ENCODE data around the gene NSUN3. TPM values are rescaled to one million over a fixed set of nuclear protein-coding genes. Genes with fewer than 3 reads are reported as not detected.

NSUN3 gene
- total and polyA plus RNA-seq, 9 donors = 5.8 to 10.1 (median 6.8) TPM

DNA sequence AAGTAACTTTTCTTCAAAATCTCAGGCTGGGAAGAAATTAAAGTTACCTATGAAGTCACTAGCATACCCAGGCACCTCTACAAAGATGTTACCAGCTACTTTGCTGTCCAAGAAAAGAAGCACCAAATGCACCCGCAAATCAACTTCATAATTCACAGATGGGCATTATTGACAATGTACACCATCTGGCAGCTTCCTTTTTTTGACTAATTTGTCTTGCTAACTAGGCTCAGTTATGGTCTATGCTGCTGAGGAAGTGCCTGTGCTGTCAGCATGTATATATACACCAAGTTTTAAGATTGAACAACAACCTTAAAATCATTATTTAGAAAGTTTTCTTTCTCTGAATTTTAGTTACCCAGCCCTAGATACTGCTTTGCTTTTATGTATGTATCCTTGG lies 93.8 kb downstream of the NSUN3 start:
- WGBS (ENCODE audit: insufficient coverage) = no CpG with 5 or more reads among the region's 1 CpG
- no peaks in the 10 kb centered on the region for H3K36me3 ChIP-seq (ENCODE audit: control insufficient read depth, insufficient read depth, low read length)

DNA sequence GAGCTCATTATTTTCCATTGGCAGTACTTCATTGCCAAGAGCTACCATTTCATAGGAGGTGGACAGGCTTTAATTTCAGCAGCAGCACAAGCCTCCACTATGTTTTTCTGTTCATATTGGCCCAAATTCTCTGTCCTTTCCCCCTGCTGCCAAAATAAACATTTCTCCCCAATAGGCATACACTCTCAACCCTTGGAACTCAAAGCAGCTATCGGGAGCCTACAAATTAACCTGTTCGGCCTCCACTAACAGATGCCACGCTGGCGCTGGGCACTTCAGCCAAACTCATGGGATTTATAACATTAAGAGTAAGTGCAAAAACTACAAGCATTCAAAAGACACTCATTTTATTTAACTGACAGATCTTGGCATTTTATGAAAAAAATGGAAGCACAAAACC lies 95.7 kb downstream of the NSUN3 start:
- Histone ChIP-seq H3K27ac (ENCODE audit: low read length) (no peak overlapping the region), H3K9me3 (replicated peaks; ENCODE audit: control insufficient read depth, low read depth, low read length) (no peaks in the 10 kb centered on the region), H3K4me1 (ENCODE audit: control insufficient read depth, insufficient read depth, low read length) (no peaks in the 10 kb centered on the region), H3K27me3 (ENCODE audit: control insufficient read depth, insufficient read depth, low read length) (no peaks in the 10 kb centered on the region), H3K4me3 (ENCODE audit: low read length) (no peak overlapping the region), H3K36me3 (ENCODE audit: control insufficient read depth, insufficient read depth, low read length) (no peaks in the 10 kb centered on the region)
- no peak for DNase-seq
- WGBS (ENCODE audit: insufficient coverage) = 88% methylated on average over 4 of the region's 4 CpGs

More for the DNA sequence above, 93.8 kb downstream of the NSUN3 start:
- H3K4me3 ChIP-seq (ENCODE audit: low read length) = no peak overlapping the region
- H3K9me3 ChIP-seq (replicated peaks; ENCODE audit: control insufficient read depth, low read depth, low read length) = no peaks in the 10 kb centered on the region
- H3K4me1 ChIP-seq (ENCODE audit: control insufficient read depth, insufficient read depth, low read length) = no peaks in the 10 kb centered on the region
- no peak overlapping the region for H3K27ac ChIP-seq (ENCODE audit: low read length)
- no peak for DNase-seq
- H3K27me3 ChIP-seq (ENCODE audit: control insufficient read depth, insufficient read depth, low read length) = no peaks in the 10 kb centered on the region

DNA sequence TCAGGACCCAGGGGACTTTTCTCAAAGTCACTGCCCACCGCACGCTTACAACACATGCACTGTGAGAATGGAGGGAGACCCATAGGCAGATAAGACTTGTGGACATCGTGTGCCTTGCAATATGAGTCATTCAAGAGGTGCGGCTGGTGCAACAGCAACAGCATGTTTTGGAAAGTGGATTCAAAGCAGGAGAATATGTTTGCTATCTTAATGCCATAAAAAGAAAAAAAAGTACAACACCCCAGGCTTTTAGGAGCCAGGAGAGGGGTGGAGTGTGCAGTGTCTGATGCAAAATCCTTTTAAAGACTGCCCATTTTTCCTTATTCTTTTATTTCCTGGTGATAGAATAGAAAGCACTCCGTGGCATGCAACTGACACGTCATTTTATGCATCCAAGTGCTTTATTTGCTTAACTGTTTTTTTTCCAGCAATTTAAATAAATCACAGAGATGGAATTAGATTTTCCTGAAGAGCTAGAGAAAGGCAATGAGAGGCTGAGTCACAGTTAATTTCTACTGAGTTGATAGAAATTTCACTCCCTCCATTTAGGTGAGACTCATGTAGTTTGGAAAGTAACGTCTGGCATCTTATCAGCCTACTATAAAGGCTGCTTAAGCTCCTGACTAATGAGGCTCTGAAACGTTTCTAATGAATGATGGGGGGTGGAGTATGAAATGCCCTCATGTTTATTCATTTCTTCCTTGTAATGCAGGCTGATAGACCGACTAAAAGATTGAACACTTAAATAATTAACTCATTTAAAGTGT lies 96.4 kb downstream of the NSUN3 start:
- Histone ChIP-seq H3K4me3 (ENCODE audit: low read length) (no peak overlapping the region), H3K9me3 (replicated peaks; ENCODE audit: control insufficient read depth, low read depth, low read length) (no peaks in the 10 kb centered on the region), H3K27me3 (ENCODE audit: control insufficient read depth, insufficient read depth, low read length) (no peaks in the 10 kb centered on the region), H3K27ac (ENCODE audit: low read length) (no peak overlapping the region), H3K4me1 (ENCODE audit: control insufficient read depth, insufficient read depth, low read length) (no peaks in the 10 kb centered on the region), H3K36me3 (ENCODE audit: control insufficient read depth, insufficient read depth, low read length) (no peaks in the 10 kb centered on the region)
- no peak for DNase-seq
- WGBS (ENCODE audit: insufficient coverage) = 93% methylated on average over 2 of the region's 9 CpGs

- no peaks in the 10 kb centered on the region for H3K4me1 ChIP-seq (ENCODE audit: control insufficient read depth, insufficient read depth, low read length)
- DNase-seq = no peak
- no peaks in the 10 kb centered on the region for H3K27me3 ChIP-seq (ENCODE audit: control insufficient read depth, insufficient read depth, low read length)
- no peaks in the 10 kb centered on the region for H3K36me3 ChIP-seq (ENCODE audit: control insufficient read depth, insufficient read depth, low read length)
- no peaks in the 10 kb centered on the region for H3K9me3 ChIP-seq (replicated peaks; ENCODE audit: control insufficient read depth, low read depth, low read length)
- no peak overlapping the region for H3K27ac ChIP-seq (ENCODE audit: low read length)
- H3K4me3 ChIP-seq (ENCODE audit: low read length) = no peak overlapping the region
- WGBS (ENCODE audit: insufficient coverage) = 84% methylated on average over 3 of the region's 3 CpGs
Measured at GRCh38 chr3:94162700-94163099, 99.8 kb downstream of the NSUN3 start.

- WGBS (ENCODE audit: insufficient coverage) = no CpG with 5 or more reads among the region's 2 CpGs
Measured at GRCh38 chr3:94167346-94167745, 104.5 kb downstream of the NSUN3 start.

GRCh38 chr3:94167796-94168195 lies 104.9 kb downstream of the NSUN3 start:
- Histone ChIP-seq H3K4me1 (ENCODE audit: control insufficient read depth, insufficient read depth, low read length) (no peaks in the 10 kb centered on the region), H3K36me3 (ENCODE audit: control insufficient read depth, insufficient read depth, low read length) (no peaks in the 10 kb centered on the region), H3K4me3 (ENCODE audit: low read length) (no peak overlapping the region), H3K9me3 (replicated peaks; ENCODE audit: control insufficient read depth, low read depth, low read length) (no peaks in the 10 kb centered on the region), H3K27ac (ENCODE audit: low read length) (no peak overlapping the region), H3K27me3 (ENCODE audit: control insufficient read depth, insufficient read depth, low read length) (no peaks in the 10 kb centered on the region)
- WGBS (ENCODE audit: insufficient coverage) = 77% methylated on average over 3 of the region's 6 CpGs
- no peak for DNase-seq

More at GRCh38 chr3:94167346-94167745, 104.5 kb downstream of the NSUN3 start:
- Histone ChIP-seq H3K4me1 (ENCODE audit: control insufficient read depth, insufficient read depth, low read length) (no peaks in the 10 kb centered on the region), H3K4me3 (ENCODE audit: low read length) (no peak overlapping the region), H3K27me3 (ENCODE audit: control insufficient read depth, insufficient read depth, low read length) (no peaks in the 10 kb centered on the region), H3K9me3 (replicated peaks; ENCODE audit: control insufficient read depth, low read depth, low read length) (no peaks in the 10 kb centered on the region), H3K27ac (ENCODE audit: low read length) (no peak overlapping the region), H3K36me3 (ENCODE audit: control insufficient read depth, insufficient read depth, low read length) (no peaks in the 10 kb centered on the region)
- no peak for DNase-seq

- H3K4me1 ChIP-seq (ENCODE audit: control insufficient read depth, insufficient read depth, low read length) = no peaks in the 10 kb centered on the region
- H3K27me3 ChIP-seq (ENCODE audit: control insufficient read depth, insufficient read depth, low read length) = no peaks in the 10 kb centered on the region
- H3K27ac ChIP-seq (ENCODE audit: low read length) = no peak overlapping the region
- no peak overlapping the region for H3K4me3 ChIP-seq (ENCODE audit: low read length)
- no peaks in the 10 kb centered on the region for H3K9me3 ChIP-seq (replicated peaks; ENCODE audit: control insufficient read depth, low read depth, low read length)
- H3K36me3 ChIP-seq (ENCODE audit: control insufficient read depth, insufficient read depth, low read length) = no peaks in the 10 kb centered on the region
- no peak for DNase-seq
Measured at GRCh38 chr3:94171954-94172353, 109.1 kb downstream of the NSUN3 start.

DNA sequence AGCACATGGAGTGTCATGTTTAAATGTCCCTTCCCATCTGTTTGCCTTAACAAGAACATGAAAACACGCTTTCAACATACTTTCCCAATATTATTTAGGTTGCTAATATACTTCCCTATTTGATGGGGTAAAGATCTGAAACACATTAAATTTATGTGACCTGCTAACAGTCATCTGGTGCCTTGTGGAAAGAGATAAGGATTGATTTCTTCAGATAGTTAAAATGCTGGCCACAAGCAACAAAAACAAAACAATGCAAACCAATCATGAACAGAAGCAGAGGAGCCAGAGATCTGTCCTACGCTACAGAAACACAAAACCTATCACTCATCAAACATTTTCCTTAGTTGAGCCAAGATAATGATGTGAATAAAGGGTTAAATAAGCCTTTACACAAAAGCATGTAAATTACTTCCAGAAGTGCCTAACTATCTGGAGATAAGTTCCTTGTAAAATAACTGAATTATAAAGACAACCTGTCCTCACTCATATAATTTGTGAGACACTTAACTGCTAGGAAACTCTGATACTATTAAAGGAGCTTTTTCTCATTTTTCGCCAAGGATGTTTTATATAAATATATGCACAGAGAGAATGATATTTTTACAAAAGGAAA lies 109.9 kb downstream of the NSUN3 start:
- no peak overlapping the region for H3K4me3 ChIP-seq (ENCODE audit: low read length)
- no peaks in the 10 kb centered on the region for H3K4me1 ChIP-seq (ENCODE audit: control insufficient read depth, insufficient read depth, low read length)
- H3K36me3 ChIP-seq (ENCODE audit: control insufficient read depth, insufficient read depth, low read length) = no peaks in the 10 kb centered on the region
- H3K27me3 ChIP-seq (ENCODE audit: control insufficient read depth, insufficient read depth, low read length) = no peaks in the 10 kb centered on the region
- H3K27ac ChIP-seq (ENCODE audit: low read length) = no peak overlapping the region
- no peaks in the 10 kb centered on the region for H3K9me3 ChIP-seq (replicated peaks; ENCODE audit: control insufficient read depth, low read depth, low read length)
- DNase-seq = no peak
- WGBS (ENCODE audit: insufficient coverage) = no CpG with 5 or more reads among the region's 3 CpGs

DNA sequence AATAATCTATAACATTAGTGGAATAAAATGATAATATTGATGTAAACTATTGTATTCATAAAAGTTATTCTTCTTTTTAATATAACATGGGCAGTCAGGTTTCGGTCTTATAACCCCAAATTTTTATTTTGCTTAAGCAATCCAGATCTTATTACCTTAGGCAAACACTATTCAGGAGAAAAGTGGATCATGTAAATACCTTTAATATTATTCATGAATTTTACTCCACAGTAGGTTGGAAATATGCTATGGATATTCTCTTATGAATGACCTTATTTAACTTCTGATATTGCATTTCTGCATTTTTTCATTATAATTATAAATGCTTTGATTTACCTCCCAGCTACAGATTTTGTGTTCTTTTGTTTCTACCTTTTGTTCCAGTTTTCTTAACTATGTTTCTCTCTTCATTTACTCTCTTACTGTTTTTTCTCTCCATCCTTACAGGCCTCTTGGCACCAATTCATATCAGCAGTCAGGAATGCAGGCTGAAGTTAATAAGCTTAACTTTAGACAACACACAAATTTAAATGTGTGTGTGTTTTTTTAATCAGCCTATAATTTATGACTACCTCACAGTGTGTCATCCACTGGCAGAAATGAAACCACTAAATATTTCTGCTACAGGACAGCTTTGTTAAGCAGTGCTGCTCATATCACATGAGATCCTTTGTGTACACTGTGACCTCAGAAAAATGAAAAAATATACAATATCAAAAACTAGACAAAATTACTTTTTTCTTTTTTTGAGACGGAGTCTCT lies 111.0 kb downstream of the NSUN3 start:
- Histone ChIP-seq H3K4me3 (ENCODE audit: low read length) (no peak overlapping the region), H3K4me1 (ENCODE audit: control insufficient read depth, insufficient read depth, low read length) (no peaks in the 10 kb centered on the region), H3K9me3 (replicated peaks; ENCODE audit: control insufficient read depth, low read depth, low read length) (no peaks in the 10 kb centered on the region), H3K36me3 (ENCODE audit: control insufficient read depth, insufficient read depth, low read length) (no peaks in the 10 kb centered on the region), H3K27ac (ENCODE audit: low read length) (no peak overlapping the region), H3K27me3 (ENCODE audit: control insufficient read depth, insufficient read depth, low read length) (no peaks in the 10 kb centered on the region)
- DNase-seq = no peak
- WGBS (ENCODE audit: insufficient coverage) = 100% methylated on average over 1 of the region's 2 CpGs

GRCh38 chr3:94175677-94176076 lies 112.8 kb downstream of the NSUN3 start:
- no CpG with 5 or more reads among the region's 2 CpGs for WGBS (ENCODE audit: insufficient coverage)

More at GRCh38 chr3:94175677-94176076, 112.8 kb downstream of the NSUN3 start:
- Histone ChIP-seq H3K27me3 (ENCODE audit: control insufficient read depth, insufficient read depth, low read length) (no peaks in the 10 kb centered on the region), H3K9me3 (replicated peaks; ENCODE audit: control insufficient read depth, low read depth, low read length) (no peaks in the 10 kb centered on the region), H3K36me3 (ENCODE audit: control insufficient read depth, insufficient read depth, low read length) (no peaks in the 10 kb centered on the region), H3K27ac (ENCODE audit: low read length) (no peak overlapping the region), H3K4me3 (ENCODE audit: low read length) (no peak overlapping the region), H3K4me1 (ENCODE audit: control insufficient read depth, insufficient read depth, low read length) (no peaks in the 10 kb centered on the region)
- no peak for DNase-seq
